Mesodermal cell (in vitro differentiated cells): ENCODE results near the gene RXYLT1.

Experiments used
- H3K27ac ChIP-seq: 2 replicates; pipeline ENCODE4 v1.7.0; 2013; ENCODE audit warnings: mild to moderate bottlenecking, low read depth, low read length, moderate library complexity; ENCODE audit not compliant: severe bottlenecking
- H3K36me3 ChIP-seq: 2 replicates; pipeline ENCODE4 v1.7.1; 2013; ENCODE audit warnings: mild to moderate bottlenecking, low read length, moderate library complexity; ENCODE audit not compliant: control insufficient read depth, insufficient read depth
- H3K4me1 ChIP-seq: one replicate; pipeline ENCODE4 v1.7.1; 2013; ENCODE audit warnings: mild to moderate bottlenecking, low read length; ENCODE audit not compliant: insufficient read depth, control insufficient read depth, poor library complexity, severe bottlenecking
- H3K4me3 ChIP-seq: 2 replicates; pipeline ENCODE4 v1.7.0; 2013; ENCODE audit warnings: low read length, control low read depth, mild to moderate bottlenecking; ENCODE audit not compliant: insufficient read depth, poor library complexity, severe bottlenecking; ENCODE audit errors: extremely low read depth
- H3K9me3 ChIP-seq: 2 replicates; pipeline ENCODE4 v1.7.1; 2013; ENCODE audit warnings: mild to moderate bottlenecking, low read length, moderate library complexity; ENCODE audit not compliant: control insufficient read depth
- WGBS, 2 experiments: methylation state at CpG; one replicate each; pipeline ENCODE4 v1.1.5; 2013; ENCODE audit warnings: missing lambda C conversion rate in 2 of 2; ENCODE audit not compliant: insufficient coverage in 2 of 2; 5-methylcytosine and 5-hydroxymethylcytosine counted together

RXYLT1 gene

GRCh38 chr12:63753743-63754142, 26.0 kb upstream of the RXYLT1 start:
- Histone ChIP-seq H3K4me1 (no peaks in the 10 kb centered on the region), H3K27ac (no peak overlapping the region), H3K9me3 (no peaks in the 10 kb centered on the region), H3K36me3 (no peaks in the 10 kb centered on the region), H3K4me3 (no peak overlapping the region)

GRCh38 chr12:63764481-63764880, 15.2 kb upstream of the RXYLT1 start:
- no peaks in the 10 kb centered on the region for H3K36me3 ChIP-seq
- H3K27ac ChIP-seq, result no peak overlapping the region
- H3K9me3 ChIP-seq, result no peaks in the 10 kb centered on the region
- WGBS, 2 experiments, result 69% methylated on average over 1 of the region's 3 CpGs; no CpG with 5 or more reads in 1 of the 2 experiments
- no peaks in the 10 kb centered on the region for H3K4me1 ChIP-seq
- no peak overlapping the region for H3K4me3 ChIP-seq

GRCh38 chr12:63766498-63766897, 13.2 kb upstream of the RXYLT1 start:
- no peak overlapping the region for H3K27ac ChIP-seq
- H3K4me3 ChIP-seq, result no peak overlapping the region
- no peaks in the 10 kb centered on the region for H3K9me3 ChIP-seq
- WGBS, 2 experiments, result 83% methylated on average over 1 of the region's 1 CpG; no CpG with 5 or more reads in 1 of the 2 experiments
- no peaks in the 10 kb centered on the region for H3K36me3 ChIP-seq
- H3K4me1 ChIP-seq, result no peaks in the 10 kb centered on the region

- no peaks in the 10 kb centered on the region for H3K36me3 ChIP-seq
- H3K4me3 ChIP-seq, result no peak overlapping the region
- WGBS, 2 experiments, result 89 to 100% methylated on average over 1 of the region's 1 CpG
These were observed 9.3 kb upstream of the RXYLT1 start for GRCh38 chr12:63770375-63770774.

GRCh38 chr12:63777340-63777739, 2.4 kb upstream of the RXYLT1 start:
- no CpG with 5 or more reads among the region's 1 CpG for WGBS, 2 experiments
- no peaks in the 10 kb centered on the region for H3K4me1 ChIP-seq
- no peak overlapping the region for H3K4me3 ChIP-seq

More at GRCh38 chr12:63770375-63770774, 9.3 kb upstream of the RXYLT1 start:
- H3K9me3 ChIP-seq, result no peaks in the 10 kb centered on the region
- no peak overlapping the region for H3K27ac ChIP-seq
- no peaks in the 10 kb centered on the region for H3K4me1 ChIP-seq

GRCh38 chr12:63782466-63782865, 2.8 kb downstream of the RXYLT1 start:
- Histone ChIP-seq H3K9me3 (no peaks in the 10 kb centered on the region), H3K36me3 (peaks cover 41% of the 10 kb centered on the region), H3K27ac (no peak overlapping the region), H3K4me1 (no peaks in the 10 kb centered on the region), H3K4me3 (no peak overlapping the region)
- WGBS, 2 experiments, result 57 to 100% methylated on average over 1 of the region's 1 CpG

More at GRCh38 chr12:63777340-63777739, 2.4 kb upstream of the RXYLT1 start:
- Histone ChIP-seq H3K27ac (no peak overlapping the region), H3K9me3 (no peaks in the 10 kb centered on the region), H3K36me3 (peaks cover 4% of the 10 kb centered on the region)

- WGBS, 2 experiments, result 79 to 92% methylated on average over 2 of the region's 3 CpGs
- H3K36me3 ChIP-seq, result peaks cover 60% of the 10 kb centered on the region
- H3K4me3 ChIP-seq, result no peak overlapping the region
- H3K4me1 ChIP-seq, result no peaks in the 10 kb centered on the region
- no peak overlapping the region for H3K27ac ChIP-seq
- H3K9me3 ChIP-seq, result no peaks in the 10 kb centered on the region
These were observed 7.6 kb downstream of the RXYLT1 start for GRCh38 chr12:63787306-63787705.

- no peak overlapping the region for H3K27ac ChIP-seq
- H3K36me3 ChIP-seq, result peaks cover 40% of the 10 kb centered on the region
- H3K9me3 ChIP-seq, result no peaks in the 10 kb centered on the region
- no peak overlapping the region for H3K4me3 ChIP-seq
- WGBS, 2 experiments, result 85 to 96% methylated on average over 4 of the region's 4 CpGs
- H3K4me1 ChIP-seq, result no peaks in the 10 kb centered on the region
These were observed 10.9 kb downstream of the RXYLT1 start for GRCh38 chr12:63790608-63790945.

- Histone ChIP-seq H3K9me3 (no peaks in the 10 kb centered on the region), H3K36me3 (peaks cover 29% of the 10 kb centered on the region), H3K4me1 (no peaks in the 10 kb centered on the region), H3K4me3 (no peak overlapping the region), H3K27ac (no peak overlapping the region)
- 91 to 100% methylated on average over 2 to 3 of the region's 3 CpGs for WGBS, 2 experiments
These were observed 12.6 kb downstream of the RXYLT1 start for GRCh38 chr12:63792338-63792737.

GRCh38 chr12:63795032-63795687, 15.5 kb downstream of the RXYLT1 start:
- Histone ChIP-seq H3K4me1 (no peaks in the 10 kb centered on the region), H3K27ac (no peak overlapping the region), H3K4me3 (no peak overlapping the region), H3K9me3 (no peaks in the 10 kb centered on the region), H3K36me3 (peaks cover 10% of the 10 kb centered on the region)
- 78 to 85% methylated on average over 6 to 8 of the region's 10 CpGs for WGBS, 2 experiments

GRCh38 chr12:63795944-63796343, 16.2 kb downstream of the RXYLT1 start:
- Histone ChIP-seq H3K36me3 (peaks cover 6% of the 10 kb centered on the region), H3K27ac (no peak overlapping the region), H3K4me3 (no peak overlapping the region), H3K9me3 (no peaks in the 10 kb centered on the region), H3K4me1 (no peaks in the 10 kb centered on the region)
- WGBS, 2 experiments, result 87 to 97% methylated on average over 4 to 6 of the region's 6 CpGs
